NAMALWA (cell line): ENCODE results near the gene BCL2L14.

Experiments used
- DNase-seq: peaks from one replicate; pipeline ENCODE4 v3.0.0-alpha.2; 2015; ENCODE audit warnings: low spot score

The BCL2L14 gene, protein sequence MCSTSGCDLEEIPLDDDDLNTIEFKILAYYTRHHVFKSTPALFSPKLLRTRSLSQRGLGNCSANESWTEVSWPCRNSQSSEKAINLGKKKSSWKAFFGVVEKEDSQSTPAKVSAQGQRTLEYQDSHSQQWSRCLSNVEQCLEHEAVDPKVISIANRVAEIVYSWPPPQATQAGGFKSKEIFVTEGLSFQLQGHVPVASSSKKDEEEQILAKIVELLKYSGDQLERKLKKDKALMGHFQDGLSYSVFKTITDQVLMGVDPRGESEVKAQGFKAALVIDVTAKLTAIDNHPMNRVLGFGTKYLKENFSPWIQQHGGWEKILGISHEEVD

DNA sequence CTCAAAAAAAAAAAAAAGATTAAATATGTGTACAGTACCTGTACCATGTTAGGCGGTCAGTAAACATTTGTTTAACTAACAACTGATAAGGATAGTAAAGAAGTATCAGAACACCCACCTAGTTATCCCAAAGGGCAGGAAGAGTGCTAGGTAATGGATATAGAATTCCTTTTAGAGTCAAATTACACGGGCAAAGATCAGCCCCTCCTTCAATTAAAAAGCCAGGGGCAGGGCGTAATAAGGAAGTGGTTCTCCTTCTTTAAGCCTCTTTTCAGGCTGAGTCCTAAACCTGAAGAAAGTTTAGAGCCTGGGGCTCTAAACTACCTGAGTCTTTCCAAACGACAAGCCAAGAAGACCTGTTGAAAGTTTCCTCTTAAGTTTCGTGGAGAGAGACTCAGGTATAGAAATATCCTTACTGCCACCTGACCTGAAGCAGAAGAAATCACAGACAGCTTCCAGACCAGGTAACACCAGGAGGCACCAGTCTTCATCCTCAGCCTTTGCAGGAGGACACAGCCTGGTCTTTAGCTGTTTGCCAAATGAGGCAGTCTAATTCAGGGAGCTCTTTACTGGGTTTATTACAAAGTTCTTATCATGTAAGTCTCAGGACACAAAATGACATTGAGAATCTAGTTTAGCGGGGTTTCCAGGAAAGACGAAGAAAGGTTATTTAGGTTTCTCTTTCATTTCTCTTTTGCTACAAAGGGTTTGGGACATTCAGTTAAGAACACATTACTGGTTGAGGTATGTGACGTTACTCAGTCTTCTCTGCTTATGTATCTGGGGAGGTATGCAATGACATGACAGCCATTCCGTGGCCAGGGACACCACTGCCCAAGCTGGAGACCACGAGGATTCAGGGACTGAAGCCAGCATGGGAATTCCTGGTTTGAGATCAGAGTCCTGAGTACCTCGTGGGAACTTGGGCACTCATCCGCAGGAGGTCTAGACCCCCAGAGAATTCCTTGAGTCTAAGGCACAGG lies at the start of gene BCL2L14:
Gene BCL2L14, plus strand, starts transcription at position 266 of the 983 bp plus-strand sequence. CDS start 8,367 bp downstream, outside the sequence.
- peak; percentile 20 for DNase-seq

DNA sequence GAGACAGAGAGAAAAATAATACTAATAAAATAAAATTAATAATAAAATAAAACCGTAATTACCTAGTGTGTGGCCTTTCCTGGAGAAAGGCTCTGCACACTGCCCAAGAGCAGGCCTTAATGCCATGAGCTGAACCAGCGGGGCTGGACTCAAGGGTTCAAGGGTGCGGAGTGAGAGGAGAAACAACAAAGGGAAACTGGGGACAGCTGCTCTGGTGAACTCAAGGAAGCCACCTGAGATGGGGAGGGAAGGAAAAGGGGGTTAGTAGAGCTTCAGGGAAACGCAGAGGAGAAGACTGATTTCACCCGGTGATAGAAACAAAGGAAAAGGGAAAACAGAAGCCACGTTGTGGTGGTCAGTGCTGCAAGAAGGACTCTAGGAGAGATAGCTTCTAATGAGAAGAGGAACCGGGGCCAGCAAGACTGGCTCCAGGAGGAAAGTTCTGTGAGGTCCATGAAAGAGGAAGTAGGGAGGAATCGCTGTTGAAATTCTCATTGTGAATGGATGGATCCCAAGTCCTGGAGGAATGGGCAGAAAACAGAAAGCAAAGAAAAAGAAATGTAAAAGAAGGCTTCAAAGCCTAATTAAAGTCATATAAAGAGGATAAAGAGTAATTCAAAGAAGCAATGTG lies 48.3 kb upstream of the BCL2L14 start:
- DNase-seq = no peak

DNA sequence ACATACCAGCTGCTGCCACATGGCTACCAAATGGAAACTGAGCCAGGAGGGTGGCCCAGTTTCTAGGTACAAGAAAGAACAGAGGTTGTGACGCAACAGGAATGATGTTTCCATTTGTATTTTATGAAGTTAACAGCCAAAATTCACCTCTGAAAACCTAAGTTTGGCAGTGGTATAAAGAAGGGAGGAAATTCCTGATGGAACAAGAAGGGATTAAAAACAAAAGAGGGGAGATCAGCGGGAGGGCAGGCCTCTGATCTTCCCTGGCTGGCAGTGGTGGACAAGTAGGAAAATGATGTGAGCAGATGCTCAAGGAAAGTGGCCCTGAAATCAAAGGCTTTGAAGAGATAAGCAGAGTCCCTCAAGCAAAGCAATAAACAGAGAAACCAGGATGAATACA lies 47.3 kb upstream of the BCL2L14 start:
- no peak for DNase-seq

DNA sequence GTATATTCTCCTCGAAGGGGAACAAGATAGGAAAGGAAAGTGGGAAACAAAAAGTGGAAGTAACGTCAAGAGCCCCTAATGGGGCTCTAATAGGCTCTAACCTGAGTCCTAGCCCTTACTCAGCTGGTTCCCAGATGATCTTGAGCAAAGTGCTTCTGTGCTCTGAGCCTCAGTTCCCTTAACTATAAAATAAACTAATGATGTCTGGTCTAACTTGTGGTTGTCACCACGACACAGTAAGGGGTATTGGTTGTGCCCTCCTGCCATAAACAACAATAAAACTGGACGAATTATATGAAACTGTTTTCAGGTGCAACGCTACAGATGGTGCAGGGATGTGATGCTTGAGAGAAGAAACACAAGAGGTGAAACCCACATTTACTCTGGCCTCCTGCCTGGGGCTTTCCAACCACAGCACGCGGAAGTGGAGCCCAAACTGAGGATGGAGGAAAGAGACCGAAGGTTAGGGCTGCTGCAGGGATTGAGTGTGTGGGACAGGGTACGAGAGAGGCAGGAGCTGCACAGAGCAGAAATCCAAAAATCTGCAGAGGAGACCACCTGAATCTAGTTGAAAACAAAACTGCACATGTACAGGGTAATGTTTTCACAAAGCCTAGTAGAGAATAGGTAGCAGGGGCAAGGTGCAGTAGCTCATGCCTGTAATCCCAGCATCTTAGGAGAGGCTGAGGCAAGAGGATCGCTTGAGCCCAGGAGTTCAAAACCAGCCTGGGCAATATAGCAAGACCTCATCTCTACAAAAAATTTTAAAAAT lies 45.6 kb upstream of the BCL2L14 start:
- DNase-seq = peak; percentile 46

DNA sequence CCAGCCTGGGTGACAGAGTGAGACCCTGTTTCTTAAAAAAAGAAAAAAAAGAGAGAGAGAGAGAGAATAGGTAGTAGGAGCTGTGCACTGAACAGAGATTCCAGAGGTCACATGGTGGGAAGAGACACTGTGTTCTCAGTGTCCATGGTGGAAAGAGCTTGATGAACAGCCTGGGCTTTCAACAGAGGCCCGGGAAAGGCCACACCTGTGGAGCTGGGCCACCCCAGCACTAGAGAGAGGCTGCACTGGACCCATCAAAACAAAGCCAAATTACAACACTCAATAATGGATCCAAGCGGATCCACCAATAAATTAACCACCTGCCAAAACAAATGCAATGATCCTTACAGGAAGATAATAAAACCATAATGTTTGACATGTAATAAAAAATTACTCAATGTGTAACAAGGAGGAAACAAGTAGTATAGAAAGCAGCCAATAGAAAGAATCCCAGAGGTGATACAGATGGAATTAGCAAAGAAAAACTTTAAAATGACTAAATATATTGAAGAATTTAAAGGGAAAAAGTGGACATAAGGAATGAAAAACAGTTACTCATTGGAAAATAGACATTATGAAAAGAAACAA lies 44.8 kb upstream of the BCL2L14 start:
- no peak for DNase-seq

DNA sequence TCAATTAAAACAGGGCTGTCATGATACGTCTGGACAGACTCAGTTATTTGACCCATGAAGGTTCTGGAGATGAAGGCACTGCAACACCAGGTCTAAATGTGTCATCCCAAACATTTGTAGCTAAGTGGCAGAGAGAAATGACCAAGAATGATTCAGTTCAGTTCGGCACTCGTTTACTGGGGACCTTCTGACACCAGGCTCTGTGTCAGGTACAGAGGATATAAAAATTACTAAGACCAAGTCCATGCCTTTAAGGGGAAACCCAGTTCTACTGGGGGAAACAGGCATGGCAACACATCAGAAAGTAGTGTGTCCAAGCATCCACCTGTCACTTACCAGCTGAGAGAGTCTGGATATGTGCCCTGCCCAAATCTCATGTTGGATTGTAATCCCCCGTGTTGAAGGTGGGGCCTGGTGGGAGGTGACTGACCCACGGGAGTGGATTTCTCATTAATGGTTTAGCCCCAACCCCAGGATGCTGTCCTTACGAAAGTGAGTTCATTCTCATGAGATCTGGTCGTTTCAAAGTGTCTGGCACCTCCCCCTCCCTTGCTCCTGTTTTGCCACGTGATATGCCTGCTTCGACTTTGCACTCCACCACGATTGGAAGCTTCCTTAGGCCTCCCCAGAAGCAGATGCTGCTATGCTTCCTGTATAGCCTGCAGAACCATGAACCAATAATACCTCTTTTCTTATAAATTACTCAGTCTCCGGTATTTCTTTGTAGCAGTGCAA lies 41.9 kb upstream of the BCL2L14 start:
- no peak for DNase-seq

DNA sequence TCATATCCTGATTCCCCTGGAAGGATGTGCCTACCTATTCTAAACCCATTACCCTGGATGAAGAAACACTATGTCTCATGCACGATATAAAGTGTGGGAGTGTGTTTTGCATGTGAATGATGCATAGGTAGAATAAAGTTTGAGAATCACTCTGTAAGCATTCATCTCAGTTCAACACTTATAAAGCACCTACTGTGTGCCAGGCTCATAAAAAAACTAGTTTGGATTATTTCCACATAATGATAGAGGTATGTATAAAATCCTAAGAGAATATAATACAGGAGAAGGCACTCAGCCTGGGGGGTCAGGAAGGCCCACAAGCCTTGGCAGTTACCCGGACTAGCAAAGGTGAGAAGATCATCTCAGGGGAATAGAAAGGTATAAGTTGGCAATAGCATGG lies 41.1 kb upstream of the BCL2L14 start:
- DNase-seq = no peak

DNA sequence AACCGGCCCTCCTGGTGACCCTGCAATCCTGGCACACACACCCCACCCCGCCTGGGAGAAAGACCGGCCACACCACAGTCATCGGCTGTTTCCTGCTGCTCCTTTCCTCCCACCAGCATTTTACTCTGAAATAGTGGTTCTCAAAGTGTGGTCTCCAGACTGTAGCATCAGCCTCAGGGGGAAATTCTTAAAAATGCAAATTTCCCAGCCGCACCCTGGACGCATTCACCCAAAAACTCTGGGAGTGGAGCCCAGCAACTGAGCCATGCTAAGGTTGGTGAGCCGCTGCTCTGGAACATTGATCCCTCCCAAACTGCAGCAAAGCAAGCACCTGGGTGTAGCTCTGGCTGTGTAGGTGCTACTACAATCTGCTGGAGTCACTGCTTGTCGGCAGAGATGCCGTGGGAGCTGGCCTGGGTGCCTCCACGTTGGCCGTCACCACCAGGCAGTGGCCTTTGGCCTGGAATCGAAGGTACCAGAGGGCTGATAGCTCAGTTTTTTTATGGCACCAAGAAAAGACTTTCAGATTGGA lies 38.4 kb upstream of the BCL2L14 start:
- no peak for DNase-seq

DNA sequence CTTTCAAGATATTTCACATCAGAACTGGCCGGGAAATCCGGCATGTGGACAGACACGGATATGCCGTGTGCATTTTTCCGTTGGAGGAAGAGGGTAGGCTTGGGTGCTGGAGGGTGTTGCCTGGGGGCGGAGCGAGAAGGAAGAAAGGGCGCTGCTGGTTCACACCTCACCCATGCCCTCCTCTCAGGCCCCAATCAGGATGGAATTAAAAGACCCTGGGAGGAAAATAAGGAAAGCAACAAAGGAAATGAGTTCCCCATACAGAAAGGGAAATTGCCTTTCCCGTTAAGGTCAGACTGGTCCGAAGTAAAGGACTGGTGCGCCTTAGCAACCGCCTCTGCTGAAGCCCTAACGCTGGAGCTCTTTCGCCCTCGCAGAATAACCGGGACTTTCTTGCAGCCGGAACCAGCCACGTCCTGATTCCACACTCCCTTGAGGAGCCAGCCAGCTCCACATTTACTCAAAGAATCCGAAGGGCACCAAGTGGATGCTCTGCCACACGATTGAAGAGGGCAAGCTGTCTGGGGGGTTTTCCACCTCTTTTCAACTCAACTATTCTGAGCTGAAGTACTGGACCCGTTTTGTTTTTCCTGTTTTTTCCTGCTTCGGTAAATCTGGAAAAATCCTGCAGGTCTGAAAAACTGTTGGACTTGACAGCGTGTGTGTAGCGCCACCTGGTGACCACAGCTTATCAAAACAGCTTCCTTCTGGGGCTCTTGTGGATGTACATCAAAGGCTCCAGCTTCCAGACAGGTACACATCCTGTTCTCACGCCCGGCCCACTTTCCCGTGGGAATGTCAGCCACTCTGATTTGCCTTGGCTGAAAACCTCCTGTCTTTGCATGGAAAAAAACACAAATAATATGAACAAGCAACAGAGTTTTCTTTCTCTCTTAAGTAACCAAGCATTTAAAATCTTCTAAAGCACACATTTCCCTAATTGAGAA lies 37.6 kb upstream of the BCL2L14 start:
- DNase-seq = peak; percentile 75

DNA sequence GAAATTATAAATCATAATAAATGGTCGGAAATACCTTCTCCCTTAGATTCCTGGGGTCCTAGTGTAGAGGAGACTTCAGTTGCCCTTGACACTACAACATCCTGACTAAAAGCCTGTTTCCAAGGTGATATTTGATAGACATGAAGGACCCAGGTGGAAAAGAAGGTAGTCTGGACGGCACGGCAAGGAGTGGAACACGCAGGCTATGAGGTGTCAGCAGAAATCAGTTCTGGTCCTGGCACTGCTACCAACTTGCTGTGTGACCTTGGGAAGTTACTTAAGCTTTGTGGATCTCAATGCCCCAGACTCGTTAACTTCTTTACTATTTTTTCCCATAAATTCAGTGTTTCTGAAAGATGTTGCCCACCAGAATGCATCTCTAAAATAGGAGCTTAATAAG lies 36.9 kb upstream of the BCL2L14 start:
- no peak for DNase-seq

DNA sequence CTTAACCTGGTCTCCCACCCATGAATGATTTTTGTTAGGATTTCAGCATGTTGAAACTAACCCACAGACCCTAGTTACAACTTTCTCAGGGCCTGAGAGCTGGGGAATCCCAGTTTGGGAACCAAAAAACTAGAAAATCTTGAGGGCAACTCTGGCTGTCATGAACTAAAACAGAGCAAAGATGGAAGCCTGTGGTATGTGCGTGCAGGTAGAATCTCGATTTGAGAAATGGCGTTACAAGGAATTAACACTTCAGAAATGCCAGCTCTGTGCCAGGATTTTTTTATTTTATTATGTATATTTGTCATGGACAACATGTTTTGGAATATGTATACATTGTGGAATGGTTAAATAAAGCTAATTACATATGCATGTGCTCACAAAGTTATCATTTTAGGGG lies 36.4 kb upstream of the BCL2L14 start:
- no peak for DNase-seq

DNA sequence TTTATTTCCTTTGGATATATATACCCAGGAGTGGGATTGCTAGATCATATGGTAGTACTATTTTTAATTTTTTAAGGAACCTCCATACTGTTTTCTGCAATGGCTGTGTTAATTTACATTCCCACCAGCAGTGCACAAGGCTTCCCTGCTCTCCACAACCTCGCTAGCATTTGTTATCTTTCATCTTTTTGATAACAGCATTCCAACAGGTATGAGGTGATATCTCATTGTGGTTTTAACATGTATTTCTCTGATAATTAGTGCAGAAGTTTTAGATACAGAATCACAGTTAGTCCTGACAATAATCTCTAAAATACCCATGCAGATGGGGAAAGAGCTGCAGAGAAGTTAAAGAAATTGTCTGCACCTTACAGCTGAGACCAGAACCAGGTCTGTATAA lies 35.5 kb upstream of the BCL2L14 start:
- no peak for DNase-seq

DNA sequence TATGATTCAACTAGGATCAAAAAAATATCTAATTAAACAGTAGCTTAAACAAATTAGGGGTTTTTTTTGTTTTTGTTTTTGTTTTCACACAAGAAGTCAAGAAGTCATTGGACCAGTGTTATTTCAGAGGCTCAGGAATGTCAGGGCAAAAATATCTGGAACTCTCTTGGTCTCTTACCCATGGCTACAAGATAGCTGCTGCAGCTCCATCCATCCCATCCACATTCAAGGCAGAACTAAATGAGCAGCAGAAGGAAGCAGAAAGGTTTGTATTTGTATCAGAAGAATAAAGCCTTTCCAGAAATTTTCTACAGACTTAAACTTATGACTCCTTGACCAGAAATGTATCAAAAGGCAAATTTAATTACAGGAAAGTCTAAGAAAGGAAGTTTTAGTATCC lies 33.8 kb upstream of the BCL2L14 start:
- no peak for DNase-seq

DNA sequence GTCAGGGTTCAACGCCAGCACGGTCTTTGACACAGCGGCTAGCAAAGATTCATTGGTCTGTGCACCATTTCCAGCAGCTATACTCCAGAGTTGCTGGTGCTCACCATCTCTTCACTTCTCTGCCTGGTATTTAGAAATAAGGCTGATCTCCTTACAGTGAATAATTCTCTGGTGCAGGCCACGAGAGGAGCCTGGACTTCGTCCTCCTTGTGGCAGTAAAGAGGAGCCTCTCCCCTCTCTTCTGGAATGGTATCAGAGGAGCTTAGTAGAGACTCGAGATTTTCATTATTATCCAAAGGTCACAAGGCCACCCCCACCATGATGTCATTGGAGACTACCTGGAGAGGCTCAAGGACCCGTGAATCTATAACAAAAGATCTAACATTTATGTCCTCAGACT lies 30.8 kb upstream of the BCL2L14 start:
- DNase-seq = no peak

DNA sequence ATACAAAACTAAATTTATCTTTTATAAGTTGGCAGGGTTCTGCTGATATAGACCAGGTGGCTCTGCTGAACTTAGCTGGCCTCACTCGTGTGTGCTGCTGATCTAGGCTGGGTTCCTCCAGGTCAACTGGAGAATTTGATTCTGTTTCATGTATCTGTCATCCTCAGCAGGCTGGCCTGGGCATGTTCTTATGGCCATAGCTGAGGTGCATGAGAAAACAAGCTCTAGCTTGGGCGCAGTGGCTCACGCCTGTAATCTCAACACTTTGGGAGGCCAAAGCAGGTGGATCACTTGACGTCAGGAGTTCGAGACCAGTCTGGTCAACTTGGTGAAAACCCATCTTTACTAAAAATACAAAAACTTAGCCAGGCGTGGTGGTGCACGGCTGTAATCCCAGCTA lies 24.3 kb upstream of the BCL2L14 start:
- no peak for DNase-seq

DNA sequence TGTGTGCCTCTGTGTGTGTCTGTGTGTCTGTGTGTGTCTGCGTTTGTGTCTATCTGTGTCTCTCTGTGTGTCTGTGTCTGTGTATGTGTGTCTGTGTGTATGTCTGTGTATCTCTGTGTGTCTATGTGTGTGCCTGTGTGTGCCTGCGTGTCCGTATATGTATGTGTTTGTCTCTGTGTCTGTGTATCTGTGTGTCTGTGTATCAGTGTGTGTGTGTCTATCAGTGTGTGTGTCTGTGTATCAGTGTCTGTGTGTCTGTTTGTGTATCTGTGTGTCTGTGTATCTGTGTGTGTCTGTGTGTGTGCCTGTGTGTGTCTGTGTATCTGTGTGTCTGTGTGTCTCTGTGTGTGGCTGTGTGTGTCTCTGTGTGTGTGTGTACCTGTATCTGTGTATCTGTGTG lies 23.1 kb upstream of the BCL2L14 start:
- no peak for DNase-seq

DNA sequence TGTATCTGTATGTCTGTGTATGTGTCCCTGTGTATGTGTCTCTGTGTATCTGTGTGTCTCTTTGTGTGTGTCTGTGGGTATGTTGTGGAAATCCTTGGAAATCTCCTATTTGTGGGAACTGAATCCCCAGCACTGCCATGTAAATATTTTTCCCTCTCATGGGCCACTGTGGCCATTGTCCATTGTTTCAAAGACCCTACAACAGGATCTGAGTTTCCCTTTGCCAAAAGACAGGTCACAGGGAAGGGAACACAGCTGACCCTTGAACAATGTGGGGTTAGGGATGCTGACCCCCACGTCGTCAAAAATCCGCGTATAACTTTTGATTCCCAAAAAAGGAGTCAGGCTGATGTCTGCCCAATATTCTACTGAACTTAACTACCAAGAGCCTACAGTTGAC lies 22.5 kb upstream of the BCL2L14 start:
- no peak for DNase-seq

DNA sequence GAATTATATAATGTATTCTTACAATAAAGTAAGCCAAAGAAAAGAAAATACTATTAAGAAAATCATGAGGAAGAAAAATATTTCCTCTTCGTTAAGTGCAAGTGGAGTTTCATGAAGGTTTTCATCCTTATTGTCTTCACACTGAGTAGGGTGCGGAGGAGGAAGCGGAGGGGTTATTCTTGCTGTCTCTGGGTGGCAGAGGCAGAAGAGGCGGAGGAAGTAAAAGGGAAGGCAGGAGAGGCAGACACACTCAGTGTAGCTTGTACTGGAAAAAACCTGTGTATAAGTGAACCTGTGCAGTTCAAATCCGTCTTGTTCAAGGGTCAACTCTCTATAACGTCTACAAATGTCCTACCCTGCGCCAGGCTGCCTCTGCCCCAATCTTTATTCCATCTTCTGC lies 22.0 kb upstream of the BCL2L14 start:
- no peak for DNase-seq

DNA sequence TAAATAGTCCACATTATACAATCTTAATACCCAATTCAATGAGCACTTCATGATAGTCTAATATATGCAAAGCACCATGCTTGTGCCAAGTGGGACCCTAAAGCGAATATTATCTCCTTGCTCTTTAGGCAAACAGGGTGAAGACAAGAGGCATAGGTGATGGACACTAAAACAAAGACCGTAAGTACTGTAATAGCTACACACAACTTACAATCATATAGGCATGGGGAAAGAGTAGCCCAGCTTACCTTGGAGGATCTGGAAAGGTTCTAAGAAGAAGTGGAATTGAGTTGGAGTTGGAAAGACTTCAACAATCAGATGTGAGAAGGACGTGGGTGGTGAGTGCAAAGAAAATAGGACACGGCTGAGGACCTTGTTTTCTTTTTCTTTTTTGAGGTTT lies 19.1 kb upstream of the BCL2L14 start:
- no peak for DNase-seq
